SH-SY5Y (cell line): ENCODE data around the gene GPX1.

ENCODE experiments used
- GATA2 ChIP-seq: IDR thresholded peaks from 2 replicates; pipeline ENCODE4 v1.6.1; 2011; ENCODE audit warnings: mild to moderate bottlenecking, low read depth, low read length
- GATA3 ChIP-seq: IDR thresholded peaks from 2 replicates; pipeline ENCODE4 v1.6.1; 2011; ENCODE audit warnings: low read depth, mild to moderate bottlenecking, low read length, moderate library complexity

- TF ChIP-seq GATA2 (no peak), GATA3 (no peak)
These were observed 30.7 kb downstream of the GPX1 start for GRCh38 chr3:49327485-49327884.
